ENCODE data around the gene SPTY2D1.
"Not testable (repeated sequence)": the region's sequence is repeated elsewhere in the genome, so short reads cannot be mapped to it uniquely, and the experiment has no call there.

The SPTY2D1 gene, protein sequence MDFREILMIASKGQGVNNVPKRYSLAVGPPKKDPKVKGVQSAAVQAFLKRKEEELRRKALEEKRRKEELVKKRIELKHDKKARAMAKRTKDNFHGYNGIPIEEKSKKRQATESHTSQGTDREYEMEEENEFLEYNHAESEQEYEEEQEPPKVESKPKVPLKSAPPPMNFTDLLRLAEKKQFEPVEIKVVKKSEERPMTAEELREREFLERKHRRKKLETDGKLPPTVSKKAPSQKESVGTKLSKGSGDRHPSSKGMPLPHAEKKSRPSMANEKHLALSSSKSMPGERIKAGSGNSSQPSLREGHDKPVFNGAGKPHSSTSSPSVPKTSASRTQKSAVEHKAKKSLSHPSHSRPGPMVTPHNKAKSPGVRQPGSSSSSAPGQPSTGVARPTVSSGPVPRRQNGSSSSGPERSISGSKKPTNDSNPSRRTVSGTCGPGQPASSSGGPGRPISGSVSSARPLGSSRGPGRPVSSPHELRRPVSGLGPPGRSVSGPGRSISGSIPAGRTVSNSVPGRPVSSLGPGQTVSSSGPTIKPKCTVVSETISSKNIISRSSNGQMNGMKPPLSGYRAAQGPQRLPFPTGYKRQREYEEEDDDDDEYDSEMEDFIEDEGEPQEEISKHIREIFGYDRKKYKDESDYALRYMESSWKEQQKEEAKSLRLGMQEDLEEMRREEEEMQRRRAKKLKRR

DNA sequence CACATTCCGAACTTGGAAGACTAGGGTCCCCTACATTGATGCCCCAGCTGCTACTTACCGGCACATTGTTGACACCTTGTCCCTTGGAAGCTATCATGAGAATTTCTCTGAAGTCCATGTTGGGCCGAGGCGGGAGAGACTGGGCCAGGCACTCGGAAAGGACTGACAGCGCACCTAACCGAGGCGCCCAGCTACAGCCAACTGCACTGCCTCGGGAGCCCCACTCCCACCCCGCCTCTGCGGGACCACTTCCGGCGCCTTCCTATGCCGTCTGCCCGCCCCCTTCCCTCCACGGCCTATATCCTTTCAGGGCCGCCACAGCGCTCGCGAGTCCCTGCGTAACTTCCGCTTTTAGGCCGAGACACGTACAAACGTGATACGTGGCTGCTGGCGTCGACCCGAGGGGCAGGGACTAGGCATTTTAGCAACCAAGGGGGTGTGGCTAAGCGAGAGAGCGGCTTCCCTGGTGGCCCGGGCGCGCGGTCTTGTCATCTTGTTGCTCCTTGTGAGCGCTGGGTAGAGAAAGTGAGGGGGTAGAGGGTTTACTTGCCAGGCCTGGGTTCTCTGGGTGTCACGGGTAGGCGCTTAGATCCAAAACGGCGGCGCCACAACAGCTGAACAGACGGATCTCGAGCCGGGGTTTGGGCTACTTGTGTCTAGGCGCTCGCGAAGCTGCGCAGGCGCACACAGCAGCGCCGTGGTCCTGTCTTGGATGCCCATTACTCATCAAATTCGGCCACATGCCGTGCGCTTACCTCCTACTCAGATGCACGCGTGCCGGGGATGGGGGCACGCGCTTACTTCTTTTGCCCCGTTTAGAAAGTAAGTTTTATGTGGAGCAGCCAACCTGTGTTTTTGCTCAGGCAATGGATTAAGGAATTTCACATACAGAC is at the start of gene SPTY2D1:
Gene SPTY2D1 (minus strand): TSS at position 203 of the 893 bp plus-strand sequence. CDS start 85 bp downstream, at position 118.
- DNase-seq: peak; percentile 99

DNA sequence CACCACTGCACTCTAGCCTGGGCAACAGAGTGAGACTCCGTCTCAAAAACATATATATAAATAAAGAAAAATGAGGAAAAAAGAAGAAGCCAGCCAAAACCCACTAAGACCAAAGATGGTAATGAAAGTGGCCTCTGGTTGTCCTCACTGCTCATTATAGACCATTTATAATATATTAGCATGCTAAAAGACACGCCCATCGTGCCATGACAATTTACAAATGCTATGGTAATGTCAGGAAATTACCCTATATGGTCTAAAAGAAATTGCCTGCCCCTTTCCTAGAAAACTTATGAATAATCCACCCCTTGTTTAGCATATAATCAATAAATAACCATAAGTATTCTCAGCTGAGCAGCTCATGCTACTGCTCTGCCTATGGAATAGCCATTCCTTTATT is 48.3 kb upstream of the SPTY2D1 start:
- no peak for DNase-seq

DNA sequence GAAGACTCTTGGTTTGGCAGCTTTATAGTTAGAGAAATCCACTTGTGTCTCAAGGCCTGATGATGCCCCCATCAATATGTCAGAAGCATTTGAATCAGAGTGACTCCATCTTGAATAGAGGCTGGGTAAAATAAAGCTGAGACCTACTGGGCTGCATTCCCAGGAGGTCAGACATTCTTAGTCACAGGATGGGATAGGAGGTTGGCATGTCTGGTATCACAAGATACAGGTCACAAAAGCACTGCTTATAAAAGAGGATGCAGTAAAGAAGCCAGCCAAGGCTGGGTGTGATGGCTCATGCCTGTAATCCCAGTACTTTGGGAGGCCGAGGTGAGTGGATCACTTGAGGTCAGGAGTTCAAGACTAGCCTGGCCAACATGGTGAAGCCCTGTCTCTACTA is 47.8 kb upstream of the SPTY2D1 start:
- not testable (repeated sequence) for DNase-seq

DNA sequence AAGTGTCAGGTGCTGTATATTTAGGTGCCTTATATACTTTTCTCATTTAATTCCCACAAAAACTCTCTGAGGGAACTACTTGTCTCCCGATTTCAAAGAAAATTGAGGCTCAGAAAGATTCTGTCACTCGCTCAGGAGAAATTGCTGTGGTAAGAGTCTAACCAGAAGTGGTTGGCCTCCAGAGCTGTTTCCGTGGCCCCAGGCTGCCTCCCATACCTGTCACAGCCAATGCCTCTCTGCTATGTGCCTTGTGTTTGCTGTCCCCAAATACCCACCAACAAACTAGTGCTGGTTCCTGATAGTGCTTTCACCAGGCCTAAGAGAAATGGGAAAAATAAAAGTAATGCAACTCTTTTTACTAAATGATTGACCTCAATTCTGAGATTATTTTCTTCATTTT is 43.4 kb upstream of the SPTY2D1 start:
- no peak for DNase-seq

DNA sequence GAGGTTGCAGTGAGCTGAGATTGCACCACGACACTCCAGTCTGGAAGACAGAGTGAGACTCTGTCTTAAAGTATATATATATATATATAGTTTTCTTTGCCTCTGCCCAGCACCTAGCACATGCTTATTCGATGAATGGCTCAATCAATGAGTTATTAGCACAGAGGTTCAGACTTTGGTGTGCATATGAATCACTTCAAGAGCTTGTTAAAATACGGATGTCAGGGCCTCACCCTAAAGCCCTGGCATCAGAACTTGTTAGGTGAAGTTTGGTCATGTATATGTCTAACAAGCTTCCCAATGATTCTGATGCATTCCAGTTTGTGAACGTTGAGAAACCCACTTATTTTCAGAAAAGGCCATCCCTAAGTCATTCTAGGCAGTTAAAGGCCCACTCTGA is 42.7 kb upstream of the SPTY2D1 start:
- no peak for DNase-seq

DNA sequence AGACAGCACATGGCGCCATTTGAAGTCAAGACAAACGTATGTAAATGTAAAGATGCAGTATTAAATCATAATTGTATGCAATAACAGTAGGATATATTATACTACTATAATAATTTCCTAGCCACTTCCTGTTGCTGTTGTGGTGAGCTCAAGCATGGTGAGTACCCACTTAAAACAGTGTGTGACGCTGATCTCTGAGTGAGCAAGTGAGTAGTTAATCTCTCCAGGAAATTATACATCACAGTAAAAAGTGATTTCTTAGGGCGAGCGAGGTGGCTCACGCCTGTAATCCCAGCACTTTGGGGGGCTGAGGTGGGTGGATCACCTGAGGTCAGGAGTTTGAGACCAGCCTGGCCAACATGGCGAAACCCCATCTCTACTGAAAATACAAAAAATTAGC is 38.1 kb upstream of the SPTY2D1 start:
- DNase-seq: peak; percentile 32

DNA sequence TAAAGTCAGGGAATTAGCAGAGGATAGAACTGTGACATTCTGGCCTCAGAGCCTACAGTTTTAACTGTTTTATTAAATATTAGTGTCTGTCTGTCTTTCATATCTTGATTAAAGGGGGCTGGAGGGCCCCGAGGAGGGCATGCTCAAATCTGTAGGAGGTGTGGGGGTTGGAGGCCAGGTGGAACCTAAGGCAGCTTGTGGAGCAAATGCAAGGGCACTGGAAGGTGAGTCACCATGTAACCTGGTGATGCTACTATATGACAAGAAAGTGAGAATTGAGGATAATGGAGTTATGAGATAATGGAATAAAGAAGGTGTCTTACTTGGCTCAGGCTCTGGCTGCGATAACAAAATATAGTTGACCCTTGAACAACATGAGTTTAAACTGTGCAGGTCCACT is 37.1 kb upstream of the SPTY2D1 start:
- DNase-seq: peak; percentile 10

DNA sequence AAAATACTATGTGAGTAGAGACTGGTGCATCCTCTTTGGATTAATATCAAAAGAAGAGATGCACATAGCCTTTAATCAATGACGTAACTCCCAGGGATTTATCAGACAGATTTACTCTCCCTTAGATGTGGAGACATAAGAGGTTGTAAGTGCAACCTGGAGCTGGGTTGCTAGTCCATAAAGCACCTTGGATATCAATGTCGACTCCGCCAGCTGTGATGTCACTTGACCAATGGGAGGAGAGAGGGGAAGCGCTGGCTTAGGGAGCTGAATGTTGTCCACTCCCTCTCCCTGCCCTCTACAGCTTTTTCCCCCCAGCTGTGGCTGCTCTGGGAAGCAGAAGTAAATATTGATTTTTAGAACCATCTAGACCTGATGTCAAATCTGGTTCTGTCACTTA is 35.6 kb upstream of the SPTY2D1 start:
- no peak for DNase-seq

DNA sequence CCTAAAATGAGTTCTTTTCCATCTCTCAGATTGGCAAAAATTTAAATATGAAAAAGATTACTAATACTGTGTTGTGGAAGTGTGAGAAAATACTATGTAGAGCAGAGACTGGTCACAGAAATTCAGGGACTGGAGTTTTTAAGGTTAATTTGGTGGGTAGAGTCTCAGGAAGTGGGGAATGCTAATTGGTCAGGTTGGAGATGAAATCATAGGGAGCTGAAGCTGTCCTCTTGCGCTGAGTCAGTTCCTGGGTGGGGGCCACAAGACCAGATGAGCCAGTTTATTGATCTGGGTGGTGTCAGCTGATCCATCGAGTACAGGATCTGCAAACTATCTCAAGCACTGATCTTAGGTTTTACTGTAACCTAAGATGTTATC is 35.1 kb upstream of the SPTY2D1 start:
- peak; percentile 14 for DNase-seq

DNA sequence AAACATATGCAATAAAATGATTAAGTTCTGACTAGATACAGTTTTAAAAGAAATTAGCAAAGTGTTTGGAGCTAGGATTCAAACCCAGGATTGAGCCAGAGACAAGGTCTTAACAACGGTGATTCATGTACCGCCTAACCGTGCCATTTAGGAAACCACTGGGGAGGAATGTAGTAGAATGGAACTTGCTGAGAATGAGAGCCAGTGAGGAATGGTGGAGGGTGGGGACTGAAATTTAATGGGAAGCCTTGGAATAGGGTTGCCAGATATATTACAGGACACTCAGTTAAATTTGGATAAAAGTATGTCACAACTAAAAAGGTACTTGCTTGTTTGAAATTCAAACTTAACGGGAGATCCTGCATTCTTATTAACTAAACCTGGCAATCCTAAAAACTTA is 34.0 kb upstream of the SPTY2D1 start:
- no peak for DNase-seq

DNA sequence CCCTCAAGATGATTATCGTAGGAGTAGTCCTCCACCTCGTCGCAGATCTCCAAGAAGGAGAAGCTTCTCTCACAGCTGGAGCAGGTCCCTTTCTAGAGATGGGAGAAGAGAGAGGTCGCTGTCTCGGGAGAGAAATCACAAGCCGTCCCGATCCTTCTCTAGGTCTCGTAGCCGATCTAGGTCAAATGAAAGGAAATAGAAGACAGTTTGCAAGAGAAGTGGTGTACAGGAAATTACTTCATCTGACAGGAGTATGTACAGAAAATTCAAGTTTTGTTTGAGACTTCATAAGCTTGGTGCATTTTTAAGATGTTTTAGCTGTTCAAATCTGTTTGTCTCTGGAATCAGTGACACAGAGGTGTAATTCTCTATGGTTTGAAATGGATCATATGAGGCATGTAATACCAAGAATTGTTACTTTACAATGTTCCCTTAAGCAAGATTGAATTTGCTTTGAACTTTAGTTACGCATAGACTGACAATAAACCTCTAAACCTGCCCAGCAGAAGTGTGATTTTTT is 31.3 kb upstream of the SPTY2D1 start:
- DNase-seq: not testable (repeated sequence)

DNA sequence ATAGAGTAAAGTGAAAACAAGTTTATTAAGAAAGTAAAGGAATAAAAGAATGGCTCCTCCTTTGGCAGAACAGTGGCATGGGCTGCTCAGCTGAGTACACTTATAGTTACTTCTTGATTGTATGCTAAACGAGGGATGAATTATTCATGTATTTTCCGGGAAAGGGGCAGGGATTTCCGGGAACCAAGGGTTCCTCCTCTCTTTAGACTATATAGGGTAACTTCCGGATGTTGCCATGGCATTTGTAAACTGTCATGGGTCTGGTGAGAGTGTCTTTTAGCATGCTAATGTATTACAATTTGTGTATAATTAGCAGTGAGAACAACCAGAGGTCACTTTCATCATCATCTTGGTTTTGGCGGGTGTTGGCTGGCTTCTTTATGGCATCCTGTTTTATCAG is 23.5 kb upstream of the SPTY2D1 start:
- no peak for DNase-seq

DNA sequence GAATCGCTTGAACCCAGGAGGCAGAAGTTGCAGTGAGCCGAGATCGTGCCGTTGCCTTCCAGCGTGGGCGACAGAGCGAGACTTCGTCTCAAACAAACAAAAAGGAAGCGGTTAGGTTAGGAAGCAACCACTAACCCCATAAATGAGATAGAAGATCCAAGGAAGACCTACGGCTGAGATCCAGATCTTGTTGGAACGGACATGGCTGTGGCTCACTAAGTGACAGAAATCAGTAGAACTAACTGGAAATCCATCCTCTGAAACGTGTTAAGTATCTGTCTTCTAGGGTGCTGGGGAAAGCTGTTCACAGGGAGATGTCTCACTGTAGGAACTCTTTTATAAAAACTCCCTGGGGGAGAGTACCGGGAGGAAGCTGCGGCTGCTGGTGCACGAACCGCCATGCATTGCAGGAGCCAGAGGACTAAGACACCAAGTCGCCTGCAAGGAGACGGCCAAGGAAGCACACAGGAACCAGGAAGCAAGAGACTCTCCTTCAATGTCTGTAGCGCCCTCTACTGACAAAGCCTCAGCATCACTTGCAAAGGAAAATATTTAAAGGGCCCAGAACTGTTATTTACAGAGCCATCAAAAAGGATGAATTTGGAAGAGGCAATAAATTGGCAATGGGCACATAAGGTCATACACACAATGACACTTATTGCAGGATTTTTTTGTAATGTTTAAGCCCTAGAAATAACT is 16.9 kb upstream of the SPTY2D1 start:
- peak; percentile 36 for DNase-seq

DNA sequence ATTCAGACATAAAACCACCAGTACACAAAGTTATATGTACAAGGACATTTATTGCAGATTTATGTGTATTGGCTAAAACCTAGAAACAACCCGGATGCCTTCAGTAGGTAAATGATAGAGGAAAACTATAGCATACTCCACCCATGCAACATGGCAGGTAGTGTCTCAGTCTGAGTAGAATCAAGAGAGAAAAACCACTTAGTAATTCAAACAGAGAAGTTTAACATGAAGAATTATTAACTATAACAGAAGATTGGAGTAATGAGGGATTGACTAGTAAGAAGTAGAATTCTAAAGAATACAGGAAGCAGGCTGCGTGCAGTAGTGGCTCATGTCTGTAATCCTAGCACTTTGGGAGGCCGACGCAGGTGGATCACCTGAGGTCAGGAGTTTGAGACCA is 16.2 kb upstream of the SPTY2D1 start:
- DNase-seq: no peak

DNA sequence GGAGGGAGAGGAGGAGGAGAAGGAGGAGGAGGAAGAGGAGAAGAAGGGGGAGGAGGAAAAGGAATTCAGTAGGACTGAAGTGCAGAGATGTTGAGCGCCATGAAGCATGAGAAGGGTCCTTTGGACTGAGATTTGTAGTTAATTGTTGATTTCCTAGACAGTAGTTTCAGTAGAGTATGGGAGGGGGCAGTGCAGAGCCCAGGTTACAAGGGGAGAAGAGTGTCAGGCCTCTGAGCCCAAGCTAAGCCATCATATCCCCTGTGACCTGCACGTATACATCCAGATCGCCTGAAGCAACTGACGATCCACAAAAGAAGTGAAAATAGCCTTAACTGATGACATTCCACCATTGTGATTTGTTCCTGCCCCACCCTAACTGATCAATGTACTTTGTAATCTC is 8.9 kb upstream of the SPTY2D1 start:
- DNase-seq: not testable (repeated sequence)

DNA sequence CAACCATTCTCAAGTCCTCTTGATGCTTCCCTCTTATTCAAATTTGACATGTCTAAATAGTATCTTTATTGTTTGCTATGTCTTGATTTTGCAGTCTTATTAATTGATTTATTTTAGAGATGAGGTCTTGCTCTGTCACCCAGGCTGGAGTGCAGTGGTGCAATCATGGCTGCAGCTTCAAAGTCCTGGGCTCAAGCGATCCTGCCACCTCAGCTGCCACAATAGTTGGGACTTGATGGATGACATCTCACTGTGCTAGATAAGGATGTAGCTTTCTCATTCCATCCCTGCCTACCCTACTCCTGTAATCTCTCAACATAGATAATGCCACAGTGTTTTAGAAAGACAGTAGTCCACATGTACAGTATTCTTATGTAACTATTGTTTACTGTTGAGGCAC is 7.5 kb upstream of the SPTY2D1 start:
- no peak for DNase-seq

DNA sequence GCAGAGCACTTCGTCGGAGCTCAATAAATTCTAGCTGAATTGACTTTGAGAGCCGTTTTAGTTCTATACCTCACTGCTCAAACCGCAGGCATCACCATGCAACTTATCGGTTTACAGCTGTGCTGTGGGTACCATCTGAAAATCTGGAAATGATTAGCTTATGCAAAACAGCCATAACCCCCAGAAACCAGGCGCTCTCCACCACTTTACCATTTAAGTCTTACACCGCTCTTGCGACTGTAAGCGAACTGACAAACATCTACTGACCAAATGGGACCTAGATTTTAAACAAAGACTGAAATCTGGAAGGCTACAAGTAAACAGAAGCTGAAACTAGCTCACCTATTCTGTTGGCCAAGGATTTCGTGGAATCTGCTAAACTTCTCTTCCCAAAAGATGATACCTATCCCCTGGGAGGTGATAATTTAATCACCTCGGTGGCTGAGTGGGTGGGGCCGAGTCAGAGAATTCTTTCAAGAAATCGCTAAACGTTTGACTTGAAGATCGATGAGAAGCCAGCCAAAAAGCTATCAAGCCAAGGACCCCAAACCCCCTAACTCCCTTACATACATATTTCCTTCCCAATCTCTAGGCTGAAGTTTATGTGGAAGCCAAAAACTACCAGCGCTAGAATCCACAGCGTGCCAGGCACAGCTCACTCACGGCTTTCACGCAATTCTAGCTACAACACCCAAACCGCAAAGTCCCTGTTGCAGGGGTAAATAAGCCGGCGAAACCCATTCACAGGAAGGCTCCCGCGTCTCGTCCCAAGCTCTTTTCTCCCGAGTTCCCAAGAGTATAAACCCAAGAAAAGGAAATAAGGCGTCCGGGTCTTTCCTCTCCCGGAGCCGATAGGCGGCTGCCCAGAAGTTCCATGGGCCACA is 644 bp downstream of the SPTY2D1 start:
- DNase-seq: peak; percentile 29

DNA sequence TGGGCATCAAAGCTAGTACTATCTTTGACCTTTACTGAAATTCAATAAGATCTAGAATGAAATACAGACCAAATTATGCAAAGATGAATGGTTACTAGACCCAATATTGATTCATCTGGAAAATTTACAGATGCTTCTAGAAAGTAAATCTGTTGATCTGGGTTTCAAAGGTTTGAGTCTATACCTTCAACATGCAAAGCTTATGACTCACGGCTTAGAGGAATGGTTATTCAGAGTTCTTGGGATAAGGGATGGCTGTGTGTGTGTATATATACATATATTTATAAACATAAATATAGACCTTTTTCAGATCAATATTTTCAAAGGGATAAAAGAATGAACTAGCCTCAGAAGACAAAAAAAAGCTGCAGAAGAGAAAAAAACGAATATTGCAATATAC is 1.3 kb downstream of the SPTY2D1 start:
- no peak for DNase-seq

DNA sequence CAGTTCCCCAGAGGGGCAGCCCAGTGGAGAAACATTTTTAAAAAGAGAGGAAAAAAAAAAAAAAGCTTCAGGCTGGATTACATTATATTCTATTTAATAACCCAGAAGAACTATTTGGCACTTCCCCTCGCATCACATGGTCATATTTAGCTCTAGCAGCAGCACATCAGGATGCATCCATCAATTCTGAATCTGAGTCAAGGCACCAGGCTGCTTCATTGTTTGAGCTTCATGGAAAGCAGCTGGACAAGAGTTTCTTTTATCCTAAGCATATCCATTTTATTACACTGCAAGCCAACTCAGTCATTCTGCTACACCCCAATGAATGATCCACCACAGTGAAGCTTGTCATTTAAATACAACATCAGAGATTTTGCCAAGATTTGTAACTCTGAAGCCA is 10.0 kb downstream of the SPTY2D1 start:
- DNase-seq: no peak

DNA sequence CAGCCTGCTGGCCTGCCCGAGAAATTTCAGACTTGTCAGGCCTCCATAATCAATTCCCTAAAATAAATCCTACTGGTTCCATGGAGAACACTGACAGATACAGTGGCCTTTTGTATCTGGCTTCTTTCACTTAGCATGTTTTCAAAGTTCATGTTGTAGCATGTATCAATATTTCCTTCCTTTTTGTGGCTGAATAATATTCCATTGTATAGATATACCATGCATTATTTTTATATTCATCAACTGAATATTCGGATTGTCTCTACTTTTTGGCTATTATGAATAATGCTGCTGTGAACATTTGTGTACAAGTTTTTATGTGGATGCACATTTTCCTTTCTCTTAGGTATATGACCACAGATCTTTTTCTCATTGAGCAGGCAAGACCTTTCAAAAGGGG is 10.4 kb downstream of the SPTY2D1 start:
- no peak for DNase-seq

DNA sequence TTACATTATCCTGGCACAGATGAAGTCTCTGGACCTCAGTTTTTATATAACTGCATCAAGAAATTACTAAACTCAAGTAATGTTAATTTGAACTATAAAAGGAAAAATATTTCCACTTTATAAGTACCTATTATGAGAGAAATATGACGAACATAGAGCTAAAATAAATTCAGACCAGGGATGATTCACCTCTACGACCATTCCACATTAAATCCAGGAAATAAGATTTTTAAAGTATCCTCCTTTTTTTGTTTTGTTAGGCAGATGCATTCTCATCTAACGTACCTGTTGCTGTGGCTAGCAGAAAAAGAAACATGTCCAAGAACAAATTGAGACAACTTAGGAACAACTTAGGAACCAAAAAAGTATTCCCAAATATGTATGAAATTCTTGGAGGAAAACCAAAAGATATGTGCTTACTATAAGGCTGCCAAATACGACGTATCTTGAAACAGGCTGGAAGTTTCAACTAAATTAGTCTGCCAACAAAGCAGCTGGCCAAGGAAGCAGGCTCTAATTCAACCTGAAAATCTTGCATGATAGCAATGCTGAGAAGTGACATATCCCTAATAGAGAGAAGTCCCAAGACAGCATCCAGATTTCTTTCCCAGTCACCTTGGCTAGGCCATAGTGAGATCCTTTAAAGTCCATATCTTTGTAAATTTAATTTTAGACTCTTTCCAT is 15.7 kb downstream of the SPTY2D1 start:
- DNase-seq: no peak

Data from stimulated activated CD4-positive, alpha-beta T cell treated with anti-CD3 and anti-CD28 coated beads, Interleukin-1b, Interleukin-23, amount 100 ng/mL, for 48 hours (primary cell).